ENCODE data around the gene SLC52A3.

The SLC52A3 gene

DNA sequence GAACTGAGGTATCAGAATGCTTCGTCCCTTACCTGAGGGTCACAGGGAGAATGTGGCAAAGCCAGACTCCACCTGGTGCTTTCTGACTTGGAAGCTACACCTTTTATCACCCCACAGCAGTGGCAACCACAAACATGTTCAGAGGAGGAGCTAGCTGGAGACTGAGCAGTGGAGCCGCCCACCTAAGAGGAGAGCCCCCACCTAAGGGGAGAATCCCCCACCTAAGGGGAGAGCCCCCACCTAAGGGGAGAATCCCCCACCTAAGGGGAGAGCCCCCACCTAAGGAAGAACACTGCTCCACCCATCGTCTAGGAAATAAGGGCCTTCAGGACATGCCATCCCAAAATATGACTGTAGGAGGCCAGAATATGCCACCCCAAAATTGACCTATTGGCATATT, 4.0 kb downstream of the SLC52A3 start:
- no peak for DNase-seq

DNA sequence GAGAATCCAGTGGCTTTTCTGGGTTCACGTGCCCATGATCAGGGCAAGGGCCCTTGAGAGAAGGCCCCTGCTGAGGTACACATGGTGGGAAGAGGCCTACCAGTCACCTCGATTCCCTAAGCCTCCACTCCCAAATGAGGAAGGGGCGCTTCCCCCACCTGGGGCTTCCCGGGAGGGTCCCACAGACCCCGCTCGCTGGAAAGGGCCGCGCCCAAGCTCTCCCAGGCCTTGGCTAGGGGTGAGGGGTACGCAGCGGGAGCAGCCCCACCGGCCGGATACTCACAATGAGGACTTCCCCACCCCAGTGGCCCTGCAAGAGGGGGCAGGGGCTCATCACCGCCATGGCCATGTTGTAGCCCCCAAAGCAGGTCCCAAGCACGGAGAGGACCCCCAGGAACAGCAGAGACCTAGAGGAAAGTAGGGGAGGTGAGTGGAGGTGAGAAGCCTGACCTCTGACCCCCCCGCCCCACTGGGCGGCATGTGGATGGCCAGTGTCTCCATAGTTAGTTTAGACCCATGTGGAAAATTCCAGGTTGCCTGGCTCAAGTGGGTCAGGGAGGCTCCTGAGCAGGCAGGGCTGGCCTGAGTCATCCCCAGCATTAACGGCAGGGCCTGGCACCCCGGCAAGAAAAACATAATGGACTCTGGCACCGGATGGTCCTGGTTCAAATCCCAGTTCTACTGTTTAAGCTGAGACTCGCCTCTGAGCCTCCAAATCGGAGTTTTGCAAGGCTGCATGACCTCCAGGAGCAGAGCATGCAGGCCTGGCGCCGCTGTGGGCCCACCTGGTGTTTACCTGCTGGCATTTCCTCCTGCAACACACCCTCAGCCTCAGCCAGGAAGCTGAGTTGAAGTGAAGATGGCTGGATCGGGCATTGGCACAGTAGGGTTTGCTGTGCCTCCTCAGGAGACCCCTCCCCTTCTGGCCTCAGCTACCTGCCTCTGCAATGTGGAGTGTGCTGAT, 6.6 kb downstream of the SLC52A3 start:
- no peak for DNase-seq

DNA sequence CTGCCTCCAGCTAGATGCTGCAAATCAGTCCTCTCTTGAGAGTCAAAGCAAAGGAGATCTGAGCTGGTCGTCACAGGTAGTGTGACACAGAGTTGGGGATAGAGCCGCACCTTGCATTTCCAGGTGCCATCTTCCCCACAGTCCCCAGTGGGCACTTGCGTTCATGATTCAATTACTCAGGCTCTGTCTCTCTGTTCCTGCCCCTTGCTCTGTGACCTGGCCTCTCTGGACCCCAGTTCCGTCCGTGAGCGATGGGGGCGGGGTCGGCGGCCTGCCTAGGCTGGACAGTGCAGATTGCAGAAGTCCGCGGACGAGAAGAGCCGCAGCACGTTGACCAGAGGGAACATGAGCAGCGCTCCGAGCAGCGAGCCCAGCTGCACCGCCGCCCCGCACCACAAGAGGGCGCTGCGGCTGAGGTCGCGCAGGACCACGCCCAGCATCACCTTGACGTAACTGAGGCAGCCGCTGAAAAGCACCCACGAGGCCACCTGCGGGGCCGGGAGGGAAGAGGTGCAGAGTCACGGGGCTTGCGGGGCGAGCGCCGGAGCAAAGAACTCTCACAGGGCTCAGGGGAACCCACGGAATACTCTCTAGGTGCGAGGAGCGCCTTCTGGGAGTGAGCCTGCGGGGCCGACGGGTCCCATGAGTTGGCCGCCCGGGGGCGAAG, 7.4 kb downstream of the SLC52A3 start:
- DNase-seq, result peak; percentile 30 to 40

DNA sequence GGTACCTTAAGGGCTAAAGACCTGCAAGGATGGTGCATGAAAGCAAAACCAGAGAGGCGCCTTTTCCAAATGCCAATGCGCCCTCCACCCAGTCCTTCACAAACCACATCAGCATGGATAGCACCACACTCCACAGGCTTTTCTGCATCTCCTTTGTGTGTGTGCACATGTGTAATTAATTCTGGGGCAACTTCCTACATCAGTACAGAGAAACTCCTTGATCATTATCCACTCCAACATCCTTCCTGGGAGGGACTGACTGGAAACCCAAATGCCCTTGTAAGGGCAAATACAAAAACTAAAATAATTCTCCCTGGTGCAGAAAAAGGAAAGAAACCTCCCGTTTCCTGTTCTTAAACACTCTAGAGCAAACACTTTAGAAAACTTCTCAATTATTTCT, 10.8 kb downstream of the SLC52A3 start:
- no peak for DNase-seq

DNA sequence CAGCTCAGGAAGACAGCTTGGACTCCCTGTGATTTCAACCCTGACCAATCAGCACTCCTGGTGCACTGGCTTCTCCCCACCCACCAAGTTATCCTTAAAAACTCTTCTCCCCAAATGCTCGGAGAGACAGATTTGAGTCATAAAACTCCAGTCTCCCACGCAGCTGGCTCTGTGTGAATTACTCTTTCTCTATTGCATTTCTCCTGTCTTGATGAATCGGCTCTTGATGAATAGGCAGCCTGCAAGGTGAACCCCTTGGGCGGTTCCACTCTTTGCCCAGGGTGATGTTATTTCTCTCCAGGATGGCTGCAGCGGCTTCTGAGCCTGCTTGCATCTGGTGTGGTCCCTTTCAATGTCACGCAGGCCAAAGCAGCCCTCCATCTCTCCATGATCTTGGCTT, 12.4 kb downstream of the SLC52A3 start:
- no peak for DNase-seq

DNA sequence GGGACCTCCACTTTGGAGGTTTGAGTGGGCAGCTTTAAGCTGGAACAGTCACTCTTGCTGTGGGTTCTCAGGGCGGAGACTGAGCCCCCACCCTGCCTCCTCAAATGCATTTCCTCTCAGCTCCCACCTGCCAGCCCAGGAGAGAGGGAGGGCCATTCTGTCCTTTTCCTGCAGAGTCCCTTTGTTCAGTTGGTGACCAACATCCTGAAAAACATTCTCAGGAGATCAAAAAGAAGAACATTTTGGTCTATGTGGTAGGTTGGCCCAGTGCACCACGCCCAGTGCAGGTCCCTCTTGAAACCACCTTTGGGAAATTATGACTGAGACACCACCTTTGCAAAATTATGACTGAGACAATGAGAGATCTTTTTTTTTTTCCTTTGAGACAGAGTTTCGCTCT, 13.4 kb downstream of the SLC52A3 start:
- DNase-seq, result no peak

DNA sequence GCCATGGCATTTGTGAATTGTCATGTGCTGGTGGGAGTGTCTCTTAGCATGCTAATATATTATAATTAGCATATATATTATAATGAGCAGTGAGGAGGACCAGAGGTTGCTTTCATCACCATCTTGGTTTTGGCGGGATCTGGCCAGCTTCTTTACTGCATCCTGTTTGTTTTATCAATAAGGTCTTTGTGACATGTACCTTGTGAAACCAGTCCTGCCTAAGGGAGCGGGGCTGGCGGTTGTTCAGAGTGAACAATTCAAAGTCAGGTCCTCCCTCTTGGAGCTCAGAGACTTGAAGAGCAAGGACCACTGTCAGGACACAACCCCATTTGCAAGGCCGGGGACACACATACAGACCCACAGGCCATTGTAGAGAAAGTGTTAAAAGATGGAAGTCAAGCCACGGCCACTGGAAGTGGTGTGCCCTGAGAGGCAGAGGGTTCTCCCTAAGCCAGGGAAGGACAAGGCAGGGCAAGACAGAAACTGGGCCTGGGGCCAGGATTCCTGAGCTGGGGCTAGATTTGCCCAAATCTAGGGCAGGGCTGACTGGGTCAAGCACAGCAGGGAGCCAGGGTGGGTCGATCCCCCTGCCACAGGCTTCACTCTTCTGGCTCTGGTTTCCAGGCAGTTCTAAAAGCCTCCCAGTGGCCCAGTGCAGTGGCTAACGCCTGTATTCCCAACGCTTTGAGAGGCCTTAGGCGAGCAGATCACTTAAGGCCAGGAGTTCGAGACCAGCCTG, 14.2 kb downstream of the SLC52A3 start:
- no peak for DNase-seq

DNA sequence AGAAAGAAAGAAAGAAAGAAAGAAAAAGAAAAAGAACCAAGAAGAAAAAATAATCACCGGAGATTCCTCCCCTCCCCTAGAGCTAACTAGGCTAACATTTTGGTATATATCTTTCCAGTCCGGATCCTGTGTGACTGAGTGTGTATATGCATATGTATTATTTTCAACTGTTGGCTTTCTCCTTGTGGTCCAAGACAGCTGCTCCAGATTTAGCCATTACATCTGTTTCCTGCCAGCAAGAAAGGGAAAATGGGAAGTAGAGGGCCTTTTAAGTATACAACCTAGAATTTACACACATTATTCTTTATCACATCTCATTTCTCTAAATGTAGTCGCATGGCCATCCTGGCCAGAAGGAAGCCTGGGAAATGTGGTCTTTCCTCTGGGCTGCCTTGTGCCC, 15.2 kb downstream of the SLC52A3 start:
- no peak for DNase-seq

DNA sequence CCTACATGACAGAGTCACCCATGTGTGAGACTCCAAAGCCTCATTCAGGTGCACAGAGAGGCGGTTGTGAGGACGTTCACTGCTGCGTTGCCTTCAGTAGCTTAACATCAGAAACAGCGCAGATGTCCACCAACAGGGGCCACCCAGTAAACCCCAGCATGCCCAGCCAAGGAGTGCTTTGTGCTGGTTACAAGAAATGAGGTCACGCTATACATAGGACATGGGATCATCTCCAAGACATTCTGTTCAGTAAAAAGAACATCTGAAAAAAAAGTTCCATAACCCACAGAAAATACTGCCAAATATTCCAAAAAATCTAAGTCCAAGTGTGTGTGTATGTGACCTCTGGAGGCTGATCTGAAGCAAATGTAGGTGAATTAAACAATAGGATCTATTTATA, 16.0 kb downstream of the SLC52A3 start:
- DNase-seq, result no peak

DNA sequence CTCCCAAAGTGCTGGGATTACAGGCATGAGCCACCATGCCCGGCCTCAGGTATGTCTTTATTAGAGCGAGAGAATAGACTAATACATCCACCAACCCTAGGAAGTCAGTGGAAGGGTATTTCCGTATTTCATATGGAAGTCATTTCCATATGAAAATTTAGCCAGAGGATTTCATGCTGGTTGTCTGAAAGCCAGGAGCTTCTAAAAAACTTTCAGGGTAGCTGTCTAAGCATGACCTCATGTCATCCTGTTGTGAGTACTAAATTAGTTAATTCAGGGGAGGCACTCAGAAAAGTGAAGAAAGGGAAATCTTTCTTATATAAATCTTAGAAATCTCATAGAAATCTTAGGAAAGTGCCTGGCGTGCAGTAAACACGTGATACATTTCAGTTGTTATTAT, 16.5 kb downstream of the SLC52A3 start:
- DNase-seq, result no peak

DNA sequence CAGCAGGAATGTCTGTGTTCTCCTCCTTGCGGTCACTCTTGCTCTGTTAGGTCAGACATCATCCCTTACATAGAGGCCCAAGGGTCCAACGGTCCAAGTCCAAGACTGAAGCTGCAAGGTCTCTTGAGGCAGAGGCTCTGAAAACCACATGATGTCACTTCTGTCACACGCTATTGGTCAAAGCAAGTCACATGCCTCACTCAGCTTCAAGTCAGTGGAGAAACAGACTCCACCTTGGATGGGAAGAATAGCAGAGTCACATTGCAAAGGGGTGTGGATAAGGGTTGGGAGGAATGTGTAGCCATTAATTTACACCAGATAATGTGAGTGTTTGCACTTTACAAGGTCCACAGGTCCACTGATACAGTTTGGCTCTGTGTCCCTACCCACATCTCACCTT, 17.5 kb downstream of the SLC52A3 start:
- DNase-seq, result no peak

DNA sequence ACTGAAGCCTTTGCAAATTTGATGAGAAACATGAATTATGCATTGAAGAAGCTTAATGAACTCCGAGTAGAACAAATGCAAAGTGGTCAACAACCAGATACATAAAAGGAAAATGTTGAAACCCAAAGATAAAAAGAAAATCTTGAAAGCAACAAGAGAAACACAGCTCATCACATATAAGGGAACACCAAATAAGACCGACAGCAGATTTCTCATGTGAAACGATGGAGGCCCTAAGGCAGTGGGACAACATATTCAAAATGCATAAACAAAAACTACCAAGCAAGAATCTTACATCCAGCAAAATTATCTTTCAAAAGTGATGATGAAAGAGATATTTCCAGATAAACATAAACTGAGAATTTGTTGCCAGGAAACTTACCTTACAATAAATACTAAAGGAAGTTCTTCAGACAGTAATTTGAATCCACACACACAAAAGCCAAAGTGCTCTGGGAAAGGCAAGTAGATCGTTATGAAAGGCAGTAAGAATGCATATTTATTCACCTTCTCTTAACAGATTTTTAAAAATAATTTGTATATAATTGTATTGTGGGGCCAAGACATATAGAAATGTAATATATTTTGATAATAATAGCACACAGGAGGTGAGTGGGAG, 22.5 kb downstream of the SLC52A3 start:
- no peak for DNase-seq

DNA sequence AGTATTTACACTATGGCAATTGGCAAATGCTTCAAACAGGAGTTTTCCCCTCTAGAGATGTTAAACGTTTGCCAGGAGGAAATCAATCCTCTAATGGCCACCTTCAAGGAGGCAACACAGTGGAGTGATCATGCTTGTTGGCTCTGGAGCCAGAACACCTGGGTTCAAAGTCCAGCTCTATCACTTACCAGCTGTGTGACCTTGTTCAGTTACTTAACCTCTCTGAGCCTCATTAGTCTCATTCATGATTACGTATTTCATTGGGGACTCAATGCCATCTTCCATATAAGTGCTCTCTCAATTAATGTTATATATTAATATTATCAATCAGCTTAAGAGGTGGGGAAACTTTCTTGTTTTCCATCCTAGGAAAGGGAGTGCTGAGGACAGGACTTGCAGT, 26.1 kb downstream of the SLC52A3 start:
- DNase-seq, result no peak

DNA sequence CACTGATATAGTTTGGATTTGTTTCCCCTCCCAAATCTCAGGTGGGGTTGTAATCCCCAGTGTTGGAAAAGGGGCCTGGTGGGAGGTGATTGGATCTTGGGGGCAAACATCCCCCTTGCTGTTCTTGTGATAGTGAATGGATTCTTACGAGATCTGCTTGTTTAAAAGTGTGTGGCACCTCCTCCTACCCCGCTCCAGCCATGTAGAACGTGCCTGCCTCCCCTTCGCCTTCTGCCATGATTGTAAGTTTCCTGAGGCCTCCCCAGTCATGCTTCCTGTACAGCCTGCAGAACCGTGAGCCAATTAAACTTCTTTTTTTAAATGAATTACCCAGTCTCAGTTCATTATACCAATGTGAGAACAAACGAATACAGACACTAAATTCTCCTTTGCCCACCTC, 26.7 kb downstream of the SLC52A3 start:
- DNase-seq, result no peak

DNA sequence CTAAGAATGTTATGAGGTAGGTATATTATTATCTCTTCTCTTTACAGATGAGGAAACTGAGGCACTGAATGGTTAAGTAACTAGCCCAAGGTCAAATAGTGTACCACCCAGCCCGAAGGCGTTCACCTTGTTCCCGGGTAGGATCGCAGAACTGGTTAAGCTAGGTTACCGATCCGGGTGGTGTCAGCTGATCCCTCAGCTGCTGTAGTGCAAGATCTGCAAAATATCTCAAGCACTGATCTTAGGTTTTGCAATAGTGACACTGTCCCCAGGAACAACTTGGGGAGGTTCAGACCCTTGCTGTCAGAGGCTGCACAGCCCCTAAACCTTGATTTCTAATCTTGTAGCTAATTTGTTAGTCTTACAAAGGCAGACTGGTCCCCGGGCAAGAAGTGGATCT, 28.1 kb downstream of the SLC52A3 start:
- DNase-seq, result no peak

DNA sequence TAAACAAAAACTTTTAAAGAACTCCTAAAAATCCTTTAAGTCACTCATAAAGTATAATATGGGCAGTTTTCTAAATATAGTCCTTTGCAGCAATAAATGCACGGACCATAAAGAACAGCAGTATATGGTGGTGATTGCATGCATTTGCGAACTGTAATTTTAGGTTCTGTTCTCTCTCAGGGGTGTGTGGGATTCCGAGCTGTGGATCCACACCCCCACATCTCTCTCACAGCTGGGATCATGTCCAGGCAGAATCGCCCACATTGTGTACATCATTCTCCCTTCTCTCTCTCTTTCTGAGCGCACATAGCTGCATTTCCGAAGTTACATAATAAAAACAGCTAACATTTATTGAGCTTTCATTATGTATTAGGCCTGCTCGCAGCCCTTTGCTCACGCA, 28.6 kb downstream of the SLC52A3 start:
- DNase-seq, result no peak

DNA sequence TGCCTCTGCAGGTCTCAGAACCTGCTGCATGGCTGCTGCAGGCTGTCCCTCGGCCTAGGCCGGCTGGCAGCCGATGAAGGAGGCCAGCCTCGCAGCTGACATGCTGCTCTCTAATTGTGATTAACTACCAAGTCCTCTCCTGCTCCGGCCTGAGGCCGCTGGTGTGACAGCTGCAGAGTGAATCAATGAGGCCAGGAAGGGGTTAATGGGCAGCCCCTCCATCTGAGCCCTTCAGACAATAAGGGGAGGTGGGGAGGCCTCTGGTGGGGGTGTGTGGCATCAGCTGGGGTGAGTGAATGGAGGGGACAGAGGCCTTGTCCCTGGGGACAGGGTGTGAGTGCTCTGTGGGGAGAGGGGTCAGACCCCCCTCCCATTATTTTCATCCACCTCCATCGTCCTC, 34.4 kb downstream of the SLC52A3 start:
- no peak for DNase-seq

DNA sequence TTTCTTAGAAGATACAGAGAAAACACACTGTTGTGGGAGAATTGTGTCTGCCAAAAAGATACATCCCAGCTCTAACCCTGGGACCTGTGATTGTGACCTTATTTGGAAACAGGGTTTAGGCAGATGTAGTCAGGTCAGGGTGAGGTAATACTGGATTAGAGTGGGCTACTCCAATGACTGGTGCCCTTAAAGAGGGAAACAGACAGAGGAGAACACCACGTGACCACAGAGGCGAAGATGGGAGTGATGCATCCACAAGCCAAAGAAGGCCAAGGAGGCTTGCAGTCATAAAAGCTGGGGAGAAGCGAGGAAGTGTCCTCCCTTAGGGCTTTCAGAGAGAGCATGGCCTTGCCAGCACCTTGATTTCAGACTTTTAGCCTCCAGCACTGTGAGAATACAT, 35.6 kb downstream of the SLC52A3 start:
- DNase-seq, result peak in 1 of 2 donors; percentile 4

DNA sequence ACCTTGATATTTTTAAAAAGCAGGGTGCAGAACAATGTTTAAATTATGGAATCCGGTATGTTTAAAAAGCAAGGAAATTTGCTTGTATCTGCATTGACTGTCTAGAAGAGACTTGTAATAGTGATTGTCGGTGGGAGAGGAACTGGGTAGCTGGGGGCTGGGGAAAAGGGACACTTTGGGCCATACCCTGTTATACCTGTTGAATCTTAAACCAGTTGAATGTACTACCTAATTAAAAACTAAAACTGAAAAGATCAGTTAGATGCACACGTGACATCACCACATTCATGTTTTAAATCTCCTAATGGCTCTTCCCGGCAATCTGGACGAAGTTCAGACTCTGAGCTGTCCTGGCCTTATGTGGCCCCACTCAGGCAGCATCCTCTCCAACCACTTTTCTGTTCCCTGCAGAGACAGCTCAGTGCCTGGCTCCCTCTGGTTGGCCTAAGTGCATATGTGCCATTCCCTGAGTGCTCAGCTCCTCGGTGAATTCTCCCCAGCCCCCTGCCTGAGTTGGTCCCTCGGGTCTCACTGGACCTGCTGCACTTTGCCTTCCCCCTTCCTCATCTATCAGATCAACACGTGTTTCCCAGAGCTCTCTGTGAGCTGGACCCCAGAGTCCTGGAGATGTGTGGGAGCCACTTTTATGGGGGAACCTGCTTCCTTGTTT, 36.3 kb downstream of the SLC52A3 start:
- DNase-seq, result no peak

DNA sequence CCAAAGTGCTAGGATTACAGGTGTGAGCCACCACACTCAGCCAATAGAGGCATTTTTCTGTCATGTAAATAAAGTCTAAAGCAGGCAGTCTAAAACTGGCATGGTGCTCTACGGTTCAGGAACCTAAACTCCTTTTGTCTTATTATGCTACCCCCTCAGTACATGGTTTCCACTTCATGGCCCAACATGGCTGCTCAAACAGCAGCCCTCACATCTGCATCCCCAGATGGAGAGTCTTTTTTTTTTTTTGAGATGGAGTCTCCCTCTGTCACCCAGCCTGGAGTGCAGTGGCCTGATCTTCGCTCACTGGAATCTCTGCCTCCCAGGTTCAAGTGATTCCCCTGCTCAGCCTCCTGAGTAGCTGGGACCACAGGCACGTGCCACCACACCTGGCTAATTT, 38.3 kb downstream of the SLC52A3 start:
- no peak for DNase-seq

DNA sequence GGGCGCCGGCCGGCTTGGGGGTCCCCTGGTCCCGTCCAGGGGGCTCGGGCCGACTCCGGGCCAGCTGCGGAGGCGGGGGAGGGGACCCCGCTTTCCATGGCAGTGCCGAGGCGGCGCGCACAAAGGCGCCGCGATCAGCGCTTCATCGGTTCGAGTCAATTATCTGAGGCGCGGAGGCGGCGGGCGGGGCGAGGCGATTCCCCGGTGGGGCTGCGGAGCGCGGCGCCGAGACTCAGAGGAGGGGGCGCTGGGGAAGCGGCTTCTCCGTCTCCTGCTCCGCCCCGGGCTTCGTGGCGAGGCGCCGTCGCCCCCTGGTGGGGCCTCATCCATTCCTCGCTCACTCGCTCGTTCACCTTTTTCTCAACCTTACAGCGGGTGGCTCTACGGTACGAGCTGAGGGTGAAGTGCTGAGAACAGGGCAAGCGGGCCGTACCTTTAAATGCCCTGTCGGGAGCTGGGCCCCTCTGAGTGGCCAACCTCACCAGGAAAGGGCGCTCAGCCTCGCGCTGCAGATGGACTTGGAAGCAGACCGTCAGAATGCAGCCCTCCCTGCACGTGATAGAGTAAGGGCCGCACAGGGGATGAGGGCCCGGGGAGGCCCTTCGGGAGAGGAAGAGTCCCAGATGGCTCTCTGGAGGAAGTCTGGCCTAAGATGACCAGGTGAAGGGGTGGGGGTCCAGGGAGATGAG, 39.9 kb downstream of the SLC52A3 start:
- peak; percentile 51 to 66 for DNase-seq

DNA sequence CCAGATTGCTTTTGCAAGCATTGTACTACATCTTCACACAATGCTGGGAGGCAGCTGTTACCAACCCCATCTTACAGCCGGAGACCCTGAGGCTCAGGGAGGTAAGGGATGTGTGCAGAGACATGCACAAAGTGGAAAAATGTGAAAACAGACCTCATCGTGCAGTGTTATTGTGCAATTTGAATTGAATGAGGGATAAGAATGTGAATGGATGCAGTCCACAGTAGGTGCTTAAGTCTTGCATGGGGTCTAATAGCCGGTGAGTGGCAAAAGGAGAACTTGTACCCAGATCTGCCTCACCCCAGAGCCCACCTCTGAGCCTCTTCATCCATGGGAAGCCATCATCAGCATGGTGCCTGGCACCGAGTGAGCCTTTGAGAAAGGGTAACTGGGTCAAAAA, 42.1 kb downstream of the SLC52A3 start:
- DNase-seq, result no peak

All from inflammatory macrophage (primary cell).